Tibial artery (tissue), 4 donors: ENCODE measurements around the gene AKR7A2.
"Not testable (repeated sequence)": the region's sequence is repeated elsewhere in the genome, so short reads cannot be mapped to it uniquely, and the experiment has no call there.

Experiments used
- DNase-seq, 2 donors: peaks; one replicate each; pipeline ENCODE4 v3.0.0-alpha.2; 2019
- H3K27ac ChIP-seq, 2 donors: fragments of 200-600 bp; sonication (generic) in 1 of 2; 1 replicate in 1 of 2; 2 replicates in 1 of 2; pipeline ENCODE4 v1.5.1; 2018 to 2019; ENCODE audit warnings: mild to moderate bottlenecking in 1 of 2
- H3K27me3 ChIP-seq, 2 donors: fragments of 200-600 bp; sonication (generic) in 1 of 2; one replicate each; pipeline versions ENCODE4 v1.5.1 to v1.6.0; 2016 to 2019
- H3K36me3 ChIP-seq, 3 donors: fragments of 200-600 bp; sonication (generic) in 2 of 3; one replicate each; pipeline ENCODE4 v1.5.1; 2016 to 2019; ENCODE audit warnings: mild to moderate bottlenecking in 2 of 3
- H3K4me1 ChIP-seq, 4 donors: fragments of 200-600 bp; sonication (generic) in 2 of 4; 1 replicate in 3 of 4; 2 replicates in 1 of 4; pipeline ENCODE4 v1.5.1; 2016 to 2019
- H3K4me3 ChIP-seq, 2 donors: fragments of 200-600 bp; sonication (generic) in 1 of 2; 1 replicate in 1 of 2; 2 replicates in 1 of 2; pipeline ENCODE4 v1.5.1; 2018 to 2019; ENCODE audit warnings: mild to moderate bottlenecking in 2 of 2
- H3K9me3 ChIP-seq, 3 donors: fragments of 200-600 bp; sonication (generic) in 1 of 3; one replicate each; pipeline ENCODE4 v1.5.1; 2016 to 2019
- CTCF ChIP-seq, 2 experiments: fragments of 200-600 bp in 1 of 2; fragments of 450-650 bp in 1 of 2; IDR thresholded peaks; one replicate each; pipeline ENCODE4 v1.5.1; 2017 to 2019; ENCODE audit warnings: antibody characterized with exemption in 2 of 2, mild to moderate bottlenecking in 1 of 2, moderate library complexity in 1 of 2
- intact Hi-C: fragments of 100-400 bp; cut with DNase I; formaldehyde crosslinking; loops from one replicate; pipeline ENCODE4 v1.15.0; 2023; ENCODE audit warnings: low total_unique reads

The AKR7A2 gene

GRCh38 chr1:19309123-19309813 is 2.7 kb downstream of the AKR7A2 start:
- intact Hi-C loops, result no loop called here
- DNase-seq, result no peak
- no peak overlapping the region for H3K27ac ChIP-seq
- no peaks in the 10 kb centered on the region for H3K9me3 ChIP-seq
- peaks cover 26 to 44% (median 41%) of the 10 kb centered on the region in 3 donors for H3K36me3 ChIP-seq
- no peak for TF ChIP-seq CTCF (IDR thresholded peaks at IDR 0.05)
- H3K27me3 ChIP-seq, result no peaks in the 10 kb centered on the region
- H3K4me1 ChIP-seq, result peaks cover 0 to 32% (median 20%) of the 10 kb centered on the region in 4 donors
- H3K4me3 ChIP-seq, result no peak overlapping the region

GRCh38 chr1:19308509-19308907 is 3.4 kb downstream of the AKR7A2 start:
- Histone ChIP-seq H3K9me3 (no peaks in the 10 kb centered on the region), H3K36me3 (peaks cover 33 to 51% (median 49%) of the 10 kb centered on the region in 3 donors), H3K27ac (no peak overlapping the region), H3K4me1 (peaks cover 0 to 24% (median 18%) of the 10 kb centered on the region in 4 donors), H3K27me3 (no peaks in the 10 kb centered on the region), H3K4me3 (no peak overlapping the region)
- no peak for TF ChIP-seq CTCF (IDR thresholded peaks at IDR 0.05)
- intact Hi-C loops, result no loop called here
- DNase-seq, result no peak

GRCh38 chr1:19307794-19308508 is 4.0 kb downstream of the AKR7A2 start:
- peaks cover 36 to 57% (median 54%) of the 10 kb centered on the region in 3 donors for H3K36me3 ChIP-seq
- peaks cover 0 to 19% (median 13%) of the 10 kb centered on the region in 4 donors for H3K4me1 ChIP-seq
- no peak for TF ChIP-seq CTCF (IDR thresholded peaks at IDR 0.05)
- intact Hi-C loops, result no loop called here
- no peaks in the 10 kb centered on the region for H3K27me3 ChIP-seq
- H3K27ac ChIP-seq, result no peak overlapping the region
- H3K9me3 ChIP-seq, result no peaks in the 10 kb centered on the region
- no peak overlapping the region for H3K4me3 ChIP-seq
- DNase-seq, result no peak

- intact Hi-C loops, result no loop called here
- Histone ChIP-seq H3K27me3 (no peaks in the 10 kb centered on the region), H3K36me3 (peaks cover 36 to 67% (median 58%) of the 10 kb centered on the region in 3 donors), H3K4me1 (peaks cover 0 to 13% (median 9%) of the 10 kb centered on the region in 4 donors), H3K4me3 (no peak overlapping the region), H3K9me3 (no peaks in the 10 kb centered on the region), H3K27ac (no peak overlapping the region)
- DNase-seq, result no peak
- TF ChIP-seq CTCF (IDR thresholded peaks at IDR 0.05), result no peak
Measured at GRCh38 chr1:19306941-19307340, 5.0 kb downstream of the AKR7A2 start.

GRCh38 chr1:19305880-19306279 is 6.1 kb downstream of the AKR7A2 start:
- no peaks in the 10 kb centered on the region for H3K9me3 ChIP-seq
- no peaks in the 10 kb centered on the region for H3K27me3 ChIP-seq
- peaks cover 36 to 71% (median 58%) of the 10 kb centered on the region in 3 donors for H3K36me3 ChIP-seq
- peaks cover 0 to 5% (median 4%) of the 10 kb centered on the region in 4 donors for H3K4me1 ChIP-seq
- TF ChIP-seq CTCF (IDR thresholded peaks at IDR 0.05), result no peak
- no peak for DNase-seq
- intact Hi-C loops, result no loop called here
- no peak overlapping the region for H3K4me3 ChIP-seq
- no peak overlapping the region for H3K27ac ChIP-seq

- DNase-seq, H3K9me3 ChIP-seq, intact Hi-C loops, H3K27ac ChIP-seq, H3K4me3 ChIP-seq, H3K27me3 ChIP-seq, H3K4me1 ChIP-seq: not testable (repeated sequence)
- peaks cover 36 to 76% (median 58%) of the 10 kb centered on the region in 3 donors for H3K36me3 ChIP-seq
Measured at GRCh38 chr1:19304081-19304480, 7.9 kb downstream of the AKR7A2 start.
